Stomach (tissue), 9 donors: Measurements from ENCODE around the gene SSH2. TPM values are rescaled to one million over a fixed set of nuclear protein-coding genes. Genes with fewer than 3 reads are reported as not detected.
A peak's percentile ranks its signal among the peaks of the same experiment; 100 is the strongest.

ENCODE experiments used
- DNase-seq, 2 donors: peaks; one replicate each; pipeline versions ENCODE4 v3.0.0 to v3.0.0-alpha.2; 2013 to 2019
- H3K27ac ChIP-seq, 5 donors: fragments of 200-600 bp in 4 of 5; sonication (generic) in 4 of 5; one replicate each; pipeline ENCODE4 v1.5.1; 2013 to 2019; ENCODE audit warnings: mild to moderate bottlenecking in 1 of 5, moderate library complexity in 1 of 5
- H3K27me3 ChIP-seq, 3 donors: fragments of 200-600 bp; sonication (generic); one replicate each; pipeline ENCODE4 v1.5.1; 2017 to 2019; ENCODE audit warnings: mixed run types in 1 of 3
- H3K36me3 ChIP-seq, 4 donors: fragments of 200-600 bp; sonication (generic); 1 replicate in 3 of 4; 2 replicates in 1 of 4; pipeline ENCODE4 v1.5.1; 2016 to 2019
- H3K4me1 ChIP-seq, 4 donors: fragments of 200-600 bp; sonication (generic); one replicate each; pipeline ENCODE4 v1.5.1; 2016 to 2019
- H3K4me3 ChIP-seq, 4 donors: fragments of 200-600 bp; sonication (generic) in 3 of 4; one replicate each; pipeline ENCODE4 v1.5.1; 2016 to 2019; ENCODE audit warnings: mild to moderate bottlenecking in 1 of 4
- H3K9me3 ChIP-seq, 4 donors: fragments of 200-600 bp; sonication (generic); one replicate each; pipeline ENCODE4 v1.5.1; 2016 to 2019
- EP300 ChIP-seq: sonication (generic); formaldehyde crosslinking; IDR thresholded peaks from one replicate; pipeline ENCODE4 v1.6.1; 2017; ENCODE audit warnings: antibody characterized with exemption
- POLR2A ChIP-seq, 4 donors: fragments of 450-650 bp; IDR thresholded peaks; one replicate each; pipeline ENCODE4 v1.6.1; 2016; ENCODE audit warnings: antibody characterized with exemption in 4 of 4, control low read depth in 2 of 4, mild to moderate bottlenecking in 1 of 4, moderate library complexity in 1 of 4
- POLR2AphosphoS5 ChIP-seq, 3 donors: sonication (generic); formaldehyde crosslinking; IDR thresholded peaks; one replicate each; pipeline ENCODE4 v1.6.1; 2016; ENCODE audit warnings: antibody characterized with exemption in 3 of 3
- WGBS, 5 donors: extraction: QIAGEN DNeasy Blood & Tissue Kit in 3 of 5; methylation state at CpG; one replicate each; pipeline versions ENCODE4 v1.1.5 to v1.1.7; 2013 to 2018; 5-methylcytosine and 5-hydroxymethylcytosine counted together
- intact Hi-C: fragments of 100-400 bp; cut with DNase I; formaldehyde crosslinking; loops from one replicate; pipeline ENCODE4 v1.15.1; 2023; ENCODE audit warnings: low total_unique reads
- polyA plus RNA-seq, 3 donors: library from polyadenylated mRNA; stranded (reverse); fragments of 200-250 nt; gene quantifications; one replicate each; pipeline ENCODE4 v1.2.3, GENCODE V29; 2013
- total RNA-seq, 5 donors: library from RNA; depleted of rRNA; stranded (reverse); fragments of >200 nt; gene quantifications; one replicate each; pipeline versions ENCODE4 v1.1.0 to v1.2.3, GENCODE V29; 2014 to 2016
- TF ChIP-seq, protein P1 (sequence below), 7 experiments: fragments of 450-650 bp in 4 of 7; fragments of 200-600 bp in 3 of 7; sonication (generic) in 3 of 7; IDR thresholded peaks; one replicate each; pipeline ENCODE4 v1.5.1; 2016 to 2019; ENCODE audit warnings: antibody characterized with exemption in 7 of 7, control low read depth in 2 of 7, mild to moderate bottlenecking in 1 of 7
- donor health status: healthy with polysubstance abuse.
- donor health status: Bipolar disorder and iron deficiency.
- donor health status: healthy.

Gene SSH2
- total and polyA plus RNA-seq, 8 donors, result 7.8 to 44.9 (median 24.1) TPM

- Histone ChIP-seq H3K36me3 (no peaks in the 10 kb centered on the region), H3K4me3 (no peak overlapping the region), H3K27me3 (no peaks in the 10 kb centered on the region), H3K9me3 (no peaks in the 10 kb centered on the region), H3K4me1 (peaks cover 0 to 11% (median 7%) of the 10 kb centered on the region in 4 donors), H3K27ac (peak overlapping the region in 4 of 5 donors; percentile 5 to 71 (median 48))
- TF ChIP-seq POLR2A (IDR thresholded peaks at IDR 0.05) (no peak), EP300 (no peak), POLR2AphosphoS5 (IDR thresholded peaks at IDR 0.05) (no peak)
- TF ChIP-seq, protein P1, sequence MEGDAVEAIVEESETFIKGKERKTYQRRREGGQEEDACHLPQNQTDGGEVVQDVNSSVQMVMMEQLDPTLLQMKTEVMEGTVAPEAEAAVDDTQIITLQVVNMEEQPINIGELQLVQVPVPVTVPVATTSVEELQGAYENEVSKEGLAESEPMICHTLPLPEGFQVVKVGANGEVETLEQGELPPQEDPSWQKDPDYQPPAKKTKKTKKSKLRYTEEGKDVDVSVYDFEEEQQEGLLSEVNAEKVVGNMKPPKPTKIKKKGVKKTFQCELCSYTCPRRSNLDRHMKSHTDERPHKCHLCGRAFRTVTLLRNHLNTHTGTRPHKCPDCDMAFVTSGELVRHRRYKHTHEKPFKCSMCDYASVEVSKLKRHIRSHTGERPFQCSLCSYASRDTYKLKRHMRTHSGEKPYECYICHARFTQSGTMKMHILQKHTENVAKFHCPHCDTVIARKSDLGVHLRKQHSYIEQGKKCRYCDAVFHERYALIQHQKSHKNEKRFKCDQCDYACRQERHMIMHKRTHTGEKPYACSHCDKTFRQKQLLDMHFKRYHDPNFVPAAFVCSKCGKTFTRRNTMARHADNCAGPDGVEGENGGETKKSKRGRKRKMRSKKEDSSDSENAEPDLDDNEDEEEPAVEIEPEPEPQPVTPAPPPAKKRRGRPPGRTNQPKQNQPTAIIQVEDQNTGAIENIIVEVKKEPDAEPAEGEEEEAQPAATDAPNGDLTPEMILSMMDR (IDR thresholded peaks at IDR 0.05), result no peak
- peak in 1 of 2 donors; percentile 54 for DNase-seq
- intact Hi-C loops, result no loop called here
- 26 to 80% (median 45%) methylated on average over 2 of the region's 2 CpGs for WGBS, 5 donors
Observed at GRCh38 chr17:29826114-29826692, 103.8 kb downstream of the SSH2 start.

- Histone ChIP-seq H3K27me3 (no peaks in the 10 kb centered on the region), H3K4me1 (peaks cover 0 to 17% (median 7%) of the 10 kb centered on the region in 4 donors), H3K36me3 (no peaks in the 10 kb centered on the region), H3K9me3 (no peaks in the 10 kb centered on the region), H3K4me3 (no peak overlapping the region), H3K27ac (peak overlapping the region; percentile 5 to 71 (median 52))
- intact Hi-C loops, result no loop called here
- 32 to 64% (median 54%) methylated on average over 3 of the region's 3 CpGs for WGBS, 5 donors
- DNase-seq, result peak in 1 of 2 donors; percentile 88
- TF ChIP-seq, protein P1 (IDR thresholded peaks at IDR 0.05), result no peak
- TF ChIP-seq EP300, result no peak
- TF ChIP-seq POLR2A (IDR thresholded peaks at IDR 0.05), result no peak
- peak in 1 of 3 donors; percentile 41 for TF ChIP-seq POLR2AphosphoS5 (IDR thresholded peaks at IDR 0.05)
Observed at GRCh38 chr17:29825604-29826003, 104.4 kb downstream of the SSH2 start.

DNA sequence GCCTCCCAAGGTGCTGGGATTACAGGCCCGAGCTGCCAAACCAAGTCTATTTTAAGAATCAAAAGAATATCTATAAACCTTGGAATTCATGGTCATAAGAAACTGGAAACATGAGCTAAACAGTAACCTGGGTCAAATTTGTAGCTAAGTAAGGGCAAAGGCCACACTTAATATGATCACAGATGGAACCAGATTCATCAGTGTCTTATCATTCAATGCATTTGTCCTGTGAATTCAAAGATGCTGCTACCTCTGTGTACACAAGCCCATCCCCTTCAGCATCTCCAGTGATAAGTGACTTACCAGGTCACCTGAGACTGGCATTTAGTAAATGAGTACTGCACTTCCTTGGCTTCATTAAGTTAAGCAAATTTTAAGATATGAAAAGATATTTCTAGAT, 108.1 kb downstream of the SSH2 start:
- Histone ChIP-seq H3K9me3 (no peaks in the 10 kb centered on the region), H3K27me3 (no peaks in the 10 kb centered on the region), H3K4me1 (peaks cover 0 to 19% (median 8%) of the 10 kb centered on the region in 4 donors), H3K36me3 (no peaks in the 10 kb centered on the region), H3K27ac (no peak overlapping the region), H3K4me3 (no peak overlapping the region)
- 53 to 91% (median 79%) methylated on average over 1 of the region's 1 CpG for WGBS, 5 donors
- TF ChIP-seq EP300, result no peak
- TF ChIP-seq, protein P1 (IDR thresholded peaks at IDR 0.05), result no peak
- TF ChIP-seq POLR2A (IDR thresholded peaks at IDR 0.05), result no peak
- no peak for TF ChIP-seq POLR2AphosphoS5 (IDR thresholded peaks at IDR 0.05)
- no peak for DNase-seq
- intact Hi-C loops, result no loop called here

GRCh38 chr17:29820425-29820824, 109.6 kb downstream of the SSH2 start:
- 30 to 59% (median 50%) methylated on average over 1 of the region's 1 CpG for WGBS, 5 donors
- no peaks in the 10 kb centered on the region for H3K9me3 ChIP-seq
- TF ChIP-seq, protein P1 (IDR thresholded peaks at IDR 0.05), result no peak
- TF ChIP-seq EP300 (no peak), POLR2AphosphoS5 (IDR thresholded peaks at IDR 0.05) (no peak), POLR2A (IDR thresholded peaks at IDR 0.05) (no peak)
- no peak overlapping the region for H3K27ac ChIP-seq
- H3K36me3 ChIP-seq, result no peaks in the 10 kb centered on the region
- H3K4me1 ChIP-seq, result peaks cover 0 to 13% (median 4%) of the 10 kb centered on the region in 4 donors
- H3K4me3 ChIP-seq, result no peak overlapping the region
- no peak for DNase-seq
- intact Hi-C loops, result no loop called here
- H3K27me3 ChIP-seq, result no peaks in the 10 kb centered on the region
